NCI-H187 treated with DMSO at 0.1 percent for 48 hours (cell line): ENCODE measurements around the gene CUBN.

Experiments
- DNase-seq: peaks from one replicate; lab custom pipeline; 2025; lab: John Stamatoyannopoulos, UW

Gene CUBN

DNA sequence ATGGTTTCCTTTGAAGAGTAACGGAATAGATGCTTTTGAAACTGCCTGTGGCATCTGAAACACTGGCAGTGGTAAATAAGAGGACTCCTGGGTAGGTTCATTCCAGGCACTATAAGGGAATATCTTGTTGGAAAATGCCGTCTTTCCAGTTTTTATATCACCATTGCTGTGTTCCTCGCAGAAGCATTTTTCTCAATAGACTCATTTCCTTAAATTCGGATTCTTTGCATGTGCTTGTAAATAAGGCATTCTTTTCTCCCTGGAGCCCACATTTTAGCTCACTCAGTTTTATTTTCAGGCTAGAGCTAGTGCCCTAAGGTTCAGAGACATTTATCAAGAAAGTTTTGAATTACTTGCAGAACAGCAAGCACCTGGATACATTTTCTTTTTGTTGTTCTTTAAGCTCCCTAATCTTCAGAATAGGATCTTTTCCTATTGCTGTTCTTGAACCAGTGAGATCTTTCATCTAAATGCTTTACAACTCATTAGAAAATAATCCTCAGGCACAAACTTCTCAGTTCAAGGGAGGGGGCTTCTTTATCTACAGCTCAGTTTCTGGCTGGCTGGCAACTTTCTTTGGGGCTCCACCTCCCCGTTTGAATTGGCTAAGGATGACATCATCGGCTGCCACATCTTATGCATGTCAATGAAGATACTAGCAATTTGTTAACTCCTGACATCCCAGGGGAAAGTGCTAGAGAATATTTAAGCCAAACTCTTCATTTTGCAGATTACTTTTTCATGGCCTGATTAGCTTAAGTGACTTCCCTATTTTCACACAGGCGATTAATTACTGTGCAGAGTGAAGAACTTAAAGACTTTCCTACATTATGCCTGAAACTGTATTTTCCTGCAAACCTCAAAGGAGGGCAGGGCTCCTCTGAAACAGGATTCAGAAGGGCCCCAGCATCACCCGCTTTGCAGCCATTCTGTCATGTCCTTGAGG, 178.7 kb downstream of the CUBN start:
- DNase-seq, result no peak

- no peak for DNase-seq
These were observed 179.8 kb downstream of the CUBN start for GRCh38 chr10:16949816-16950215.

GRCh38 chr10:16948361-16948760, 181.2 kb downstream of the CUBN start:
- no peak for DNase-seq

GRCh38 chr10:16947069-16947468, 182.5 kb downstream of the CUBN start:
- DNase-seq, result no peak

DNA sequence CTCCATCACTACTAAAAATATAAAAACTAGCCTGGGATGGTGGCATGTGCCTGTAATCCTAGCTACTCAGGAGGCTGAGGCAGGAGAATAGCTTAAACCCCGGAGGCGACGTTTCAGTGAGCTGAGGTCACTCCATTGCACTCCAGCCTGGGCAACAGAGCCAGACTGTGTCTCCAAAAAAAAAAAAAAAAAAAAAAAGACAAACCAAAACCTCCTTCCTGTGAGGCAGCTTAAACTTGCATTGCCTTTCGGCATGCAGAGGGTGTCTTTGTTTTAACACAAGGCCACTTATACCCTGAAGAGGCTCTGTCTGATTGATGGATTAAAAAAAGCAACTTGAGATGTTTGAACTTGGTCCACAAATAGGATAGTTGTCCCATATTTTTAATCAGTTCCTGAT, 184.0 kb downstream of the CUBN start:
- no peak for DNase-seq

- DNase-seq, result no peak
These were observed 184.6 kb downstream of the CUBN start for GRCh38 chr10:16944986-16945385.

DNA sequence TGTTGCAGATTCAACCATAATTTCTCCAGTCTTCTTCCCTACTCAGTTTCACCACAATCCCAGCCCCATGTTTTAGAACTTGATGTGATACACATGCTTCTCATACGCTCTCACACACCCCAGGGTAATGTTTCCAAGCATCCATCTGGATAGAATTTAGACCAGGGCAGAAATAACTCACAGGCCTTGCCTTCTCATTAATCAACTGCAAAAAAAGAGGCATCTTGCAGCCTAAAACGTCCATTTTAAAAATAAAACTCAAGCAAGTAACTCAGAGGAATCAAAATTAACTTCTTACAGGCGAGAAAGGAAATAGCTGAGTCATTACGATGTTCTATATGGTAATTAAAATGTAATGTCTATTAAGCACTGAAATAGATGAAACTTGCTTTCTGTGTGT, 185.2 kb downstream of the CUBN start:
- no peak for DNase-seq

DNA sequence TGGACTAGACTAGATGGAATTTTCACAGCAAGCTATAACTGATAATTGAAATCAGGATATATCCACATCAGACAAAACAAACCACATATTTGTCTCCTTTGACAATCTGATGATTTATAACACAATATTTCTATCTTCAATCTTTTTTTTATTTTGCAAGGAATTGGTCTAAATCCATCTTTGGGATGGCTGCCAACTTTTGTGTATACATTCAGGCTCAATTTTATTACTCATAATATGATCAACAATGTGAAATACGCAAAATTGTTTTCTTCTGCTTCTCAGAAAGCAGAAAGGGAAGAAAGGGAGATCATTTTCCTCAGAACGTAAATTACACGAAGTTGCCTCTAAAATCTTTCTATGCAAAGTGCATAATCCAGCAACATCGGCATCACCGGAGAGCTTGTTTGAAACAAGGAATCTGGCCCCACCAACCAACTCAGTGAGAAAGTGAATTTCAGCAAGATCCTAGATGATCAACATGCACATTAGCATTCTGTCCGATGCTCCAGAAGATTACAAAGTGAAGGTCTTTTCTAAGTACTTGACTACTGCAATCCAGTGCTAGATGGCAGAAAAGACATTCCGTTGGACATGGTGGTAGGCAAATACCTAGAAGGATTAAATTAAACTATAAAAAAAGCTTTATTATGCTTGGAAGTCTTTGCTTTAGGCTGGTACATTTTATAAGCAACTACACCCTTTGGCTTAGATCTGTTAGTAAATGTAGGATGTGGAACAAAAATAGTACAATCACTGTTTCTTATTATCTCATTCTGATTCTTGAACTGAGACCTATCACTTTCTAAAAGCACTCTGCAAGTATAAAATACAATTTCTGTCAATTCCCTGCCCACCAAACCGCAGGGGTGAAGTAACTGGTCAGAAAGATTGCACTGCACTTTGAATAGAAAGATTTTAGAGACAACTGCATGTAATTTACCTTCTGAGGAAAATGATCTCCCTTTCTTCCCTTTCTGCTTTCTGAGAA, 186.0 kb downstream of the CUBN start:
- no peak for DNase-seq

GRCh38 chr10:16942381-16943078, 187.1 kb downstream of the CUBN start:
- DNase-seq, result no peak

DNA sequence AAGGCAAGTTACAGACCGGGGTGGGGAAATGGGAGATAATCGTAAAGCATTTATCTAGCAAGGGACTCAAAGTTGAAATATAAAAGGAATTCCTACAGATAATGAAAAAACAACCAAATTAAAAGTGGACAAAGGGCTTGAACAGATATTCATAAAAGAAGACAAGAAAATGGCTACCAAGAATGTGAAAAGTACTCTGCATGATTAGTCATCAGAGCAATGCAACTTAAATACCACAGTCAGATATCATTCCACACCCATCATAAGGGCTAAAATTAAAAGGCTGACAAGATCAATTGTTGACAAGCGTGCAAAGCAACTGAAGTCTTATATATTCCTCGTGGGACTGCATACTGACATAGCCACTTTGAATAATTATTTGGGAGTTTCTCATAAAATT, 187.7 kb downstream of the CUBN start:
- DNase-seq, result no peak

GRCh38 chr10:16941067-16941466, 188.5 kb downstream of the CUBN start:
- no peak for DNase-seq

GRCh38 chr10:16938952-16939351, 190.7 kb downstream of the CUBN start:
- no peak for DNase-seq

GRCh38 chr10:16934461-16934860, 195.2 kb downstream of the CUBN start:
- no peak for DNase-seq

GRCh38 chr10:16933783-16934182, 195.8 kb downstream of the CUBN start:
- no peak for DNase-seq

GRCh38 chr10:16931930-16932329, 197.7 kb downstream of the CUBN start:
- DNase-seq, result no peak

GRCh38 chr10:16930540-16930939, 199.1 kb downstream of the CUBN start:
- no peak for DNase-seq

GRCh38 chr10:16929069-16929468, 200.5 kb downstream of the CUBN start:
- no peak for DNase-seq

DNA sequence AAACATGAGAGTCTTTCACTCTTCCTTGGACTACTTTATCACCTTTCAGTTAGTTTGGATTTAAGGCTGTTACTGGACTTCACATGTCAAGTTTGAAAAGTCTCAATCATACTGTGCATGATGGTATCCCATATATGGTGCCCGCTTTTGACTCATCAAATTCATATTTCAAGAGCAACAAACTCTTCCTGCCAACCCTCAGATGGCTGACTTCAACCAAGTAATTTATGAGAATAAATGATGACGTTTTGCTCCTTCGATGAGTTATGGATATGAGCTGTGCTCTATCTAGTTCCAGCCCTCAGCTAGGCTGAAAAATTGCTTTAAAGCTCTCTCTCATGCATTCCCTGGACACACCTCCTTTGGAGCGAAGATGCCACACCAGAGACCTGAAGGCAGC, 202.1 kb downstream of the CUBN start:
- no peak for DNase-seq

DNA sequence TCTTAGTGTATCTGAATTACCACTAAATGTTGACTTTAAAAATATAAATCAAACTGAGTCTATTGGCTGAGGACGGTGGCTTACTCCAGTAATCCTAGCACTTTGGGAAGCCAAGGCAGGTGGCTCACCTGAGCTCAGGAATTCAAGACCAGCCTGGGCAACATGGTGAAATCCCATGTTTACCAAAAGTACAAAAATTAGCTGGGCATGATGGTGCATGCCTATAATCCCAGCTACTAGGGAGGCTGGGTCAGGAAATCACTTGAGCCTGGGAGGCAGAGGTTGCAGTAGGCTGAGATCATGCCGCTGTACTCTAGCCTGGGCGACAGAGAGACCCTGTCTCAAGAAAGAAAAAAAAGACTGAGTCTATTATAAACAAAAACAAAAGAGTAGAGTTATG, 205.9 kb downstream of the CUBN start:
- DNase-seq, result no peak

DNA sequence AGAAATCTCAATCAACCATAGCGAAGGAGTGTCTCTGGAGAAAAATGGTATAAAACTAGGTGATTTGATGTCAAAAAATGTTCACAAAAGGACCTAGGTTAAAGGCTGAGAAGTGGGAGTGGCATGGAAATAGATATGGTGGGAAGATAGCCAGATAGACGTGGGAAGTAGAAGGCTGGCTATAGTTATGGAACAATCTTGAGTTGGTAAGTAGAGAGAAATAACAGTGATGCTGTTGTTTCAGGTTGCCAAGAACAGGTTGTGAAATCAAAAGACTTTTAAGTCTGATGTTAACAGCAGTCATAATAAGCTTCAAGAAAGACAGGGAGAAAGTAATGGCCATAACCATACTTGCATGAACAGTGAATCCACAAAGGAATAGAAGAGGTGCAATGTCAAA, 206.3 kb downstream of the CUBN start:
- no peak for DNase-seq

DNA sequence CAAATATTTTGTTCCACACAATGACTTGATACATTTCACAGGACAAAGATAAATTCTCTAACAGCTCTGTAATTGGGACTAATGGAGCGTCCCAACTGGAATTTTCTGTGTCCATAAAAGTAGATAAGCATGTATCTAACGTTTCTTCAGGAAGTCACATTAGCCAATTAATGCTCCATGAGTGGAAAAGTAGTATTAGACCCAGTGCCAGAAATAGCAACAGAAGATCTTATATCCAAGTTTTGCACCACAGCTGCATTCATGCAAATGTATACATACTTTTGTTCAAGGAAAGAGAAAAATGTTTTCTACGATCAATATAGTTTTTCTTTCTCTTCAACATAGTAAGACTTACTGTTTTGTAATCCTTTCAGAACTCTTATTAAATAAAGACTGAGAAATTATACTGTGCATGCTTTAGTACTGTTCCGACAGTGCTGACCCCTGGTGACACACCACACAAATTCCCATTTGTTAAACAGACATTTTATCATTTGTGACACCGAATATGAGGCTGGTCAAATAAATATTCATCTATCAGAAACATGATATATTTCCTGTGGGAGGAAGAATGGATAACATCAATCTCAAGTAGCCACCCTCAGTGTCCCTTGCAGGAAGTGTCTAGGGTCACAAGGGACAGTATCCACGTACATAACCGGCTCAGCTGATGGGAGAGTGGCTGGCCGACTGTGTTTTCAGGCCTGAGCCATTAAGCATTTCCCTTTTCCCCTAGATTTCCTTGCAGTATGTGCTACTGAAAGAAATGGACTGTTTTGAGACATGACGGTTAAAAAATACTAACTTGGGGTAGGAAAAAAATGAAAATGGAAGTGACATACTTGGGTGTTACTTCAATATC, 210.3 kb downstream of the CUBN start:
- no peak for DNase-seq
